BJ (cell line): ENCODE measurements around the gene ANOS1. TPM values are rescaled to one million over a fixed set of nuclear protein-coding genes. Genes with fewer than 3 reads are reported as not detected.

Experiments
- CTCF ChIA-PET: fragments of 350-600 bp; formaldehyde crosslinking; extraction: SDS; loops from one replicate; lab custom pipeline; 2021; ENCODE audit warnings: antibody characterized with exemption, inconsistent platforms; lab: Yijun Ruan, JAX
- POLR2A ChIA-PET: fragments of 300-600 bp; sonication (Branson Sonifier 250); formaldehyde crosslinking; extraction: SDS; loops from one replicate; lab custom pipeline; 2021; ENCODE audit warnings: antibody characterized with exemption; lab: Charles Lee
- DNase-seq: peaks from one replicate; pipeline ENCODE4 v3.0.0-alpha.2; 2011; ENCODE audit warnings: low read depth
- H3K27me3 ChIP-seq: 2 replicates; pipeline ENCODE4 v1.6.0; 2011; ENCODE audit warnings: low read length; ENCODE audit not compliant: control insufficient read depth, insufficient read depth
- H3K36me3 ChIP-seq: 2 replicates; pipeline ENCODE4 v1.5.1; 2011; ENCODE audit warnings: low read length; ENCODE audit not compliant: control insufficient read depth, insufficient read depth
- H3K4me3 ChIP-seq: 2 replicates; pipeline ENCODE4 v1.5.1; 2011; ENCODE audit warnings: low read depth, mild to moderate bottlenecking, control low read depth, low read length
- CTCF ChIP-seq: IDR thresholded peaks from 2 replicates; pipeline ENCODE4 v1.5.1; 2011; ENCODE audit warnings: low read depth, mild to moderate bottlenecking, control low read depth, inconsistent platforms, low read length, moderate library complexity; ENCODE audit not compliant: insufficient read depth
- polyA plus RNA-seq: library from polyadenylated mRNA; depleted of rRNA; stranded (reverse); fragments of >200 nt; gene quantifications from 2 replicates; pipeline ENCODE4 v1.2.3, GENCODE V29; 2011

ANOS1 gene
- polyA plus RNA-seq, 1 experiment: 0.74 TPM

- H3K27me3 ChIP-seq: no peaks in the 10 kb centered on the region
- DNase-seq: no peak
- no peak for TF ChIP-seq CTCF
- H3K4me3 ChIP-seq: no peak overlapping the region
- CTCF ChIA-PET: no interaction called here
- H3K36me3 ChIP-seq: no peaks in the 10 kb centered on the region
- POLR2A ChIA-PET: no interaction called here
Measured at GRCh38 chrX:8657883-8658282, 74.1 kb downstream of the ANOS1 start.

- no peak for TF ChIP-seq CTCF
- CTCF ChIA-PET: no interaction called here
- H3K27me3 ChIP-seq: no peaks in the 10 kb centered on the region
- no peaks in the 10 kb centered on the region for H3K36me3 ChIP-seq
- POLR2A ChIA-PET: no interaction called here
- no peak overlapping the region for H3K4me3 ChIP-seq
- DNase-seq: no peak
Measured at GRCh38 chrX:8653956-8654355, 78.0 kb downstream of the ANOS1 start.

- POLR2A ChIA-PET: no interaction called here
Measured at GRCh38 chrX:8649969-8650368, 82.0 kb downstream of the ANOS1 start.

GRCh38 chrX:8647176-8647575, 84.8 kb downstream of the ANOS1 start:
- Histone ChIP-seq H3K27me3 (no peaks in the 10 kb centered on the region), H3K36me3 (no peaks in the 10 kb centered on the region), H3K4me3 (no peak overlapping the region)
- no peak for TF ChIP-seq CTCF
- CTCF ChIA-PET: no interaction called here
- DNase-seq: no peak
- POLR2A ChIA-PET: no interaction called here

More at GRCh38 chrX:8649969-8650368, 82.0 kb downstream of the ANOS1 start:
- no peak for TF ChIP-seq CTCF
- H3K27me3 ChIP-seq: no peaks in the 10 kb centered on the region
- no peak overlapping the region for H3K4me3 ChIP-seq
- DNase-seq: no peak
- no peaks in the 10 kb centered on the region for H3K36me3 ChIP-seq
- CTCF ChIA-PET: no interaction called here

- no peaks in the 10 kb centered on the region for H3K27me3 ChIP-seq
- CTCF ChIA-PET: no interaction called here
- H3K36me3 ChIP-seq: no peaks in the 10 kb centered on the region
- TF ChIP-seq CTCF: no peak
- DNase-seq: no peak
- no peak overlapping the region for H3K4me3 ChIP-seq
- POLR2A ChIA-PET: no interaction called here
Measured at GRCh38 chrX:8639949-8640475, 91.9 kb downstream of the ANOS1 start.
